ENCODE measurements around the gene MAN2C1. TPM values are rescaled to one million over a fixed set of nuclear protein-coding genes. Genes with fewer than 3 reads are reported as not detected.

Gene MAN2C1
- total RNA-seq, 1 donor from 2014 or later = 104 TPM

DNA sequence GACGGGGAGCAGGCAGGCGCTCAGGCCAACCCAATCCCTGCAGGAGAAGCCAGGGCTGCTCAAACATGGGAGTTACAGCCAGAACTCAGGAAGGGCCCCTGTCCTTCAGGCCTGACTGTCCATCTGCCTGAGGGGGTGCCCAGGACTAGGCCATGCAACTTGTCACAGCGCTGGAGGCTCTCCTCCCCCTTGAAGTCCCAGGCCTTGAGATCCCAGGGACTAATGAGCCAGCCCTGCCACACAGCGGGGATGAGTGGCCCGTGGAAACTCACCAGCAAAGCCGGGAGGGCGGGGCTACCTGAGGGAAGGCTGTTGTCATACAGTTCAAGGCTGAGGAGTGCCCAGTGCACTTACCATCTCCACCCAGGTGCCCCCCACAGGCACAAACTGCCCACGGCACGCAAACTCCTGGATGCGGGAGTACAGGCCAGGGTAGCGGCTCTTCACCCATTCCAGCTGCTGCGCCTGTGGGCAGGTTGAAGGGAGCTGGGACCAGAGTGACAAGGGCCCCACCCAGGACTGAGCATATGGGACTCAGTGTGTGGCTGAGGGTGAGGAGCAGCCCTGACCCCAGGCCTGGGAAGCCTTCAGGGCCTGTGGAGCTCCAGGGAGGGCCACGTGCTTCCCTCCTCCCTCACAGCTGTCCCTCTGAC is 6.3 kb downstream of the MAN2C1 start:
- no peak overlapping the region for H3K4me3 ChIP-seq (ENCODE audit: low read depth, low read length)
- DNase-seq (ENCODE audit: low read depth) = no peak
- TF ChIP-seq, protein P1, sequence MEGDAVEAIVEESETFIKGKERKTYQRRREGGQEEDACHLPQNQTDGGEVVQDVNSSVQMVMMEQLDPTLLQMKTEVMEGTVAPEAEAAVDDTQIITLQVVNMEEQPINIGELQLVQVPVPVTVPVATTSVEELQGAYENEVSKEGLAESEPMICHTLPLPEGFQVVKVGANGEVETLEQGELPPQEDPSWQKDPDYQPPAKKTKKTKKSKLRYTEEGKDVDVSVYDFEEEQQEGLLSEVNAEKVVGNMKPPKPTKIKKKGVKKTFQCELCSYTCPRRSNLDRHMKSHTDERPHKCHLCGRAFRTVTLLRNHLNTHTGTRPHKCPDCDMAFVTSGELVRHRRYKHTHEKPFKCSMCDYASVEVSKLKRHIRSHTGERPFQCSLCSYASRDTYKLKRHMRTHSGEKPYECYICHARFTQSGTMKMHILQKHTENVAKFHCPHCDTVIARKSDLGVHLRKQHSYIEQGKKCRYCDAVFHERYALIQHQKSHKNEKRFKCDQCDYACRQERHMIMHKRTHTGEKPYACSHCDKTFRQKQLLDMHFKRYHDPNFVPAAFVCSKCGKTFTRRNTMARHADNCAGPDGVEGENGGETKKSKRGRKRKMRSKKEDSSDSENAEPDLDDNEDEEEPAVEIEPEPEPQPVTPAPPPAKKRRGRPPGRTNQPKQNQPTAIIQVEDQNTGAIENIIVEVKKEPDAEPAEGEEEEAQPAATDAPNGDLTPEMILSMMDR (conservative IDR thresholded peaks at IDR 0.05; ENCODE audit: low read depth, low read length) = no peak

DNA sequence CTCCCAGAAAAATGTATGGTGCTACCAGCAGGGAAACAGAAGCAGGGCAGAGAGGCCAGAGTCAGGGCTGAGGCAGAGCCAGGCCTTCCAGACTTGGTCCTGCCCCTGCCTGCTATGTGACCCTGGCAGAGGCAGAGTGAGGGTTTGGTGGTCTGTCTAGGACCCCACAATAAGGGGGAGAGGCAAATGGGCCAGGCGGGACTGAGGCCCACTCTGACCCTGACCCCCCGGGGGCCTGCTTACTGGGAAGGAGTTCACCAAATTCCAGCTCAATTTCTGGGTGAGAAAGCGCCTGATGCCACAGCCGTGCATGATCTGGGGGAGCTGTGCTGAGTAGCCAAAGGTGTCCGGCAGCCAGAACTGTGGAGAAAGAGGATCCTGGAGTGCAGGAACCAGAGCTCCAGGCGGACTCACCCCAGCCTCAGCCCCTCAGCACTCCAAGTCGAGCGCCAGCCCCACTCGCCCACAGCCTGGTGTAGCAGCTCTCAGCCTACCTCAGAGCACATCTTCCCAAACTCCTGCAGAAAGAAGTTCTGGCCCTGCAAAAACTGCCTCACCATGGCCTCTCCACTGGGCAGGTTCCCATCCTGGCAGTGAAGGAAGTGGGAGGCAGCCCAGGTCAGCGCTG is 6.9 kb downstream of the MAN2C1 start:
- H3K4me3 ChIP-seq (ENCODE audit: low read depth, low read length) = no peak overlapping the region
- DNase-seq (ENCODE audit: low read depth) = no peak
- TF ChIP-seq, protein P1 (conservative IDR thresholded peaks at IDR 0.05; ENCODE audit: low read depth, low read length) = no peak

DNA sequence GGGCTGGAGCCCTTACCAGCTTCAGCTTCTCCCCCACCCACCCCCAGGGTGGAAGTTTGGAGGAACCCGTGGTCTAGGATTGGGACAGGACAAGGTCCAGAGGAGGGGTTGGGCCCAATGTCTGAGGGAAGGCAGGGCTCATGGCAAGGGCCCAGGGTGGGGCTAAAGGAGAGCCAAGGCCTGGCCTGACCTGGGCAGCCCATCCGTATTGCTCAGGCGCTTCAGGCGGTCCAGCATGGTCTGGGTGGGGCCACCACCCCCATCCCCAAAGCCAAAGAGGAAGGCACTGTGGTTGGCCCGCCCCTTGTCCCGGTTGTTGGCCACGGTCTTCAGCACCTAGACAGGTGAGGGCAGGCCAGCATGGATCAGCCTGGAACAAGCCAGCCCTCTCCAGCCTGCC is 7.6 kb downstream of the MAN2C1 start:
- TF ChIP-seq, protein P1 (conservative IDR thresholded peaks at IDR 0.05; ENCODE audit: low read depth, low read length) = no peak
- no peak overlapping the region for H3K4me3 ChIP-seq (ENCODE audit: low read depth, low read length)
- no peak for DNase-seq (ENCODE audit: low read depth)

DNA sequence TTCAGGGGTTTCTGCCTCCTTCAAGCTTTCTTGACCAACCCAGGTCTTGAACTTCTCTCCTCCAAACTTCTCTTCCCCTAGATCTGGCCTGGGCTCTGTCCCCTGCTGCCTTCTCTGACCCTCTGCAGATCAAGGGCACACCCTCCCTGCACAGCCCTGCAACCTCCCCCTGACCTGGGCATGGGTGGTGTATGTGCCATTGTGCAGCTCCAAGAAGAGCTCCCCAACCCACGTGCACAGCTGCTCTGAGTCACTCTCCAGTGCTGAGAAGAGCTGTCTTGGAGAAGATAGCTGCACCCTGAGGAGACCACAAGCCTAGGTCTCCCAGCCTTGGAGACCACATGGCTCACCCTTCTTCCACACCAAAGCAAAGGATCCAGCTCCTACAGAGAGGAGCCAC is 8.0 kb downstream of the MAN2C1 start:
- no peak overlapping the region for H3K4me3 ChIP-seq (ENCODE audit: low read depth, low read length)
- no peak for DNase-seq (ENCODE audit: low read depth)
- TF ChIP-seq, protein P1 (conservative IDR thresholded peaks at IDR 0.05; ENCODE audit: low read depth, low read length) = no peak

DNA sequence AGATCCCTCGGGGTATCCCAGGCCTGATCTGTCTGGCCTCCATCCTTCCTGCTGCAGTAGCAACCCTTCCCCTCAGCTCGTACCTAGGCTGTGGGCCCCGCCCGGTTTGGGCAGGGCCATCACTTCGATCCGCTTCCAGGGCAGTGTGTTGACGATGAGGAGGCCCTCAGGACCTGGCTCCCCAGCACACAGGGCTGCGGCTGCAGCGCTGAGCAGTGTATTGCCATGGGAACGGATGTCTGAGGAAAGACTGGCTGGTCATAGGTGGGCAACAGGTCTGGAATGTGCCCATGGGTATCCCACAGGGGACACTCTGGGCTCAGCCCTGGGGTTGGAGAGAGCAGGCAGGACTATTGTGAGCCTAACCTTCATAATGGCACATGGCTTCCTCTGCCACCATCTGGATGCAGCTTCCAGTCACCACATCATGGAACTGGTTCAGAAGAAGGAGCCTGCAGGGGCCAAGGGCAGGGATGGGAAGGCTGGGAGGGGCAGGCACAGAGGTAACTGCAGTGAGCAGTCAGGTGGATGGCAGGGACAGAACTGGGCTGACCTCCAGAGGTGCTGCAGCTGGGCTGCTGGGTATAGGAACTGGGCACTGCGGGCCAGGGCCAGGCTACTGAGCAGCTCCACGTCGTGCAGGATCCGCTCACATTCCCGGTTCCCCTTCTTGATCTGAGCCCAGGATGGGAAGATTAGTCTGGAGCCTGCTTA is 8.7 kb downstream of the MAN2C1 start:
- TF ChIP-seq, protein P1 (conservative IDR thresholded peaks at IDR 0.05; ENCODE audit: low read depth, low read length) = no peak
- no peak overlapping the region for H3K4me3 ChIP-seq (ENCODE audit: low read depth, low read length)
- DNase-seq (ENCODE audit: low read depth) = no peak

DNA sequence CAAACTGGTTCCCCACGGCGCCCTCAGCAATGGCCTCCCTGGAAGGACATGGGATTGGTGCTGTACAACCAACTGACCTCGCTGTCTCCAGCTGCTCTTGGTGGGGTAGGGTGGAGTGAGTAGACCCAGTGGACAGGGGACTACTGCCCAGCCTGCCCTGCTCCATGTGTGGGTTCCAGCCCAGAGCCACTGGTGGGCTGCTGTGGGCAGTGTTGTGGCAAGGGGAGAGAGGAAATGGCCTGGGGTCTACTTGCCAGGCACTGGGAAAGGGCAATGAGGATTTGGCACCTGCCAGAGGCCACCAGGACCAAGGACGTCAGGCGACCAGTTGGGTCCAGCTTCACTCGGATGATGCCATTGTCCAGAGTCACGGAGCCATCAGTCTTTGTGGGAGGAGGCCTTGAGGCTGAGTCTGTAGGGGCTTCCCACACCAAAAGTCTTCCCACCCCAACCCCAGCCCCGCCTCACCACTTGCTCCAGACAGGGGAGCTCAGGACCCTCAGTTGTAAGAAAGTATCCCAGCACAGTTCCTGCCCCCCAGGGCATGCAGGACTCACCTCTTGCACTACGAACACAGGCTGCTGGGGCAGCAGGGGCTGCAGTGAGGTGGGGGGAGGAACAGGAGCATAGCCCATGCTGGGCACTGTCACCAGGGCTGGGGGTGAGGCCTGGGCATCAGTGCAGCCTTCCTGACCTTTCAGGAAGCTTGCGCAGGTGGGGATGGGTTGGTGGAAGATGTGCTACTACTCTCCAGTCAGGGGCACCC is 9.5 kb downstream of the MAN2C1 start:
- TF ChIP-seq, protein P1 (conservative IDR thresholded peaks at IDR 0.05; ENCODE audit: low read depth, low read length) = no peak
- no peak for DNase-seq (ENCODE audit: low read depth)
- no peak overlapping the region for H3K4me3 ChIP-seq (ENCODE audit: low read depth, low read length)
